ENCODE measurements around the gene BMS1. TPM values are rescaled to one million over a fixed set of nuclear protein-coding genes. Genes with fewer than 3 reads are reported as not detected.
"Not testable (repeated sequence)": the region's sequence is repeated elsewhere in the genome, so short reads cannot be mapped to it uniquely, and the experiment has no call there.

BMS1 gene
- total RNA-seq, 8 experiments from 2014 or later, result 10.3 to 27.7 (median 18.7) TPM

DNA sequence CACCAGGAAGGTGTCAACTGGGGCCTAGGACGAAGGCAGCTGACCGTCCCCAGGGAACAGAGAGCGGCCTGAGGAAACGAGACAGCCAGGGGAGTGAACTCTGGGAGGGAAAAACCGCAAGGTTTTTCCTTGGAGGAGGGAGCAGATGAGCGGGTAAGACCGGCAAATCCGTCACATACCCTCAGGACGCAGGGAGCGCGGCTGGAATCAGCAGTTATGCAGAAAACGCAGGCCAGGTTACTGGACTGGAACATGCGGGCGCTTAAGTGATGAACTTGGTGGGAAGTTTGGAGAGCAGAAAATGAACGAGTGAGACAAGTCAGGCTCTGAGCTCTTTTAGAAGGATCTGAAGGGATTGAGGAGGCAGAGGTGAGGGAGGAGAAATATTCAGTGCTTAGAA, 76.7 kb downstream of the BMS1 start:
- Histone ChIP-seq H3K27ac (no peak overlapping the region), H3K4me3 (no peak overlapping the region), H3K4me1 (replicated peaks in 1 of 2) (no peaks in the 10 kb centered on the region)
- 0 to 80% (median 60%) methylated on average over 1 to 12 of the region's 15 CpGs; no CpG with 5 or more reads in 1 of the 10 experiments for WGBS, 10 experiments
- in situ Hi-C loops (cut with MboI; ENCODE audit: low pct_unique_long_range_greater_than_20kb in 2 of 9, low sequenced_read_pairs in 9 of 9, unreplicated experiment in 9 of 9), result loop anchor here in 7 of 9 experiments (25.0 kb wide), 2 partner anchors 228 to 253 kb away; partner anchors contain the start of gene RET (in 1 of the 7)
- no peak for ATAC-seq (replicated peaks in 6 of 8)

DNA sequence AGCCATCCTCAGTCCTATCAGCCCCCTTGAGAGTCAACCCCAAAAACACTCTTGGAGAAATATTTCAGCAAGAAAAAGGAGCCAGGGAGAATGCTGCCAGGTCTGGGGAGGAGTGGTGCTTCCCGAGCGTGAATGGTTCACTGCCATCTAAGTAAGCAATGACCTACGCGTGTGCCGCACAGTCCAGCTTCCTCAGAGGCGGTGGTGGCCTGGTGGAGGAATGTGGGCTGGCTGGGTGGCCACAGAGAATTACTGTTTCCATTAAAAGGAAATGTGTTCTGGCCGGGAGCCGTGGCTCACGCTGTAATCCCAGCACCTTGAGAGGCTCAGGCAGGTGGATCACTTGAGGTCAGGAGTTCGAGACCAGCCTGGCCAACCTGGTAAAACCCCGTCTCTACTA, 77.4 kb downstream of the BMS1 start:
- in situ Hi-C loops (cut with MboI; ENCODE audit: low pct_unique_long_range_greater_than_20kb in 2 of 9, low sequenced_read_pairs in 9 of 9, unreplicated experiment in 9 of 9), result loop anchor here in 7 of 9 experiments (25.0 kb wide), 2 partner anchors 227 to 252 kb away; partner anchors contain the start of gene RET (in 1 of the 7)
- not testable (repeated sequence) for H3K27ac ChIP-seq; H3K4me3 ChIP-seq; ATAC-seq (replicated peaks in 6 of 8); H3K4me1 ChIP-seq (replicated peaks in 1 of 2)
- 33 to 100% (median 73%) methylated on average over 1 to 4 of the region's 11 CpGs; no CpG with 5 or more reads in 7 of the 10 experiments for WGBS, 10 experiments

DNA sequence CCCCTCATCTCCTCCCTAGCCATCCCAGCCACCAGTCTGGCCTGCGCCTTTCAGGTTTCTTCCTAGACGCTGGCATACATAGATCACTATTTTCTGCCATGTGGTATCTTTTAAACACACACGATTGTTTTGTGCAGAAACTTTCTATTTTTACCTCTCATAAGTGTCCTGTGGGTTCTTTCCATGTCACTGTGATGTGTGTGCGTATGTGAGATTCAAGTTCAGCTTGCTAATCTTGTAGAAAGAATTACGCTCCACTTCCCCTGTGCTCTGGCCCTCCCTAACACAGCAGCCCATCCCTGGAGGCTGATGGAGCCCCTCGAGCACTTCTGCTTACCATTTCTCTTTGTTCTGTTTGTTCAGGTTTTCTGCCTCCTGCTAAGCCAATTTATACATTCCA, 80.2 kb downstream of the BMS1 start:
- H3K4me1 ChIP-seq (replicated peaks in 1 of 2); ATAC-seq (replicated peaks in 6 of 8); H3K4me3 ChIP-seq; H3K27ac ChIP-seq: not testable (repeated sequence)
- 0 to 90% (median 44%) methylated on average over 1 to 3 of the region's 6 CpGs; no CpG with 5 or more reads in 5 of the 10 experiments for WGBS, 10 experiments
- in situ Hi-C loops (cut with MboI; ENCODE audit: low pct_unique_long_range_greater_than_20kb in 2 of 9, low sequenced_read_pairs in 9 of 9, unreplicated experiment in 9 of 9), result loop anchor here in 7 of 9 experiments (25.0 kb wide), 2 partner anchors 224 to 250 kb away; partner anchors contain the start of gene RET (in 1 of the 7)

DNA sequence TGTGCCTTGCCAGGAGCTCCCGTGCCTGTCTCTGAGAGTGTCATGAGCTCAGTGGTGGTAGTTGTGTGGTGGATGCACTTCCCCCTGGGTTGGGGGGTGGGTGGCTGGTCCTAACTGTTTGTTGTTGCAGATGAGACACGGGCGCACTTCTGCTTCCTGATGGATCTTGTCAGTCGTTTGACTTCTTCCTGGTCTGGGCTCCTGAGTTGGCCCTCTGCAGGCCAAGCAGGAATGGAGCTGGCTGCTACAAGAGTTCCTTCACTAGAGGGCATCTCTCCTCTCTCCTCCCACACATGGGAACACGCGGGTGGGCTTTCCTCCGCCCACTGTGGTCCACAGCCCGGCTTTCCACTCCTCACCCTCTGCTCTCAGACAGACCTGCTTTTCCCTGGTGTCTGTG, 82.0 kb downstream of the BMS1 start:
- in situ Hi-C loops (cut with MboI; ENCODE audit: low pct_unique_long_range_greater_than_20kb in 2 of 9, low sequenced_read_pairs in 9 of 9, unreplicated experiment in 9 of 9), result loop anchor here in 7 of 9 experiments (25.0 kb wide), 2 partner anchors 223 to 248 kb away; partner anchors contain the start of gene RET (in 1 of the 7)
- H3K27ac ChIP-seq, result no peak overlapping the region
- H3K4me1 ChIP-seq (replicated peaks in 1 of 2), result no peaks in the 10 kb centered on the region
- H3K4me3 ChIP-seq, result no peak overlapping the region
- no peak for ATAC-seq (replicated peaks in 6 of 8)
- WGBS, 10 experiments, result 0 to 41% (median 8%) methylated on average over 1 to 5 of the region's 8 CpGs; no CpG with 5 or more reads in 4 of the 10 experiments

DNA sequence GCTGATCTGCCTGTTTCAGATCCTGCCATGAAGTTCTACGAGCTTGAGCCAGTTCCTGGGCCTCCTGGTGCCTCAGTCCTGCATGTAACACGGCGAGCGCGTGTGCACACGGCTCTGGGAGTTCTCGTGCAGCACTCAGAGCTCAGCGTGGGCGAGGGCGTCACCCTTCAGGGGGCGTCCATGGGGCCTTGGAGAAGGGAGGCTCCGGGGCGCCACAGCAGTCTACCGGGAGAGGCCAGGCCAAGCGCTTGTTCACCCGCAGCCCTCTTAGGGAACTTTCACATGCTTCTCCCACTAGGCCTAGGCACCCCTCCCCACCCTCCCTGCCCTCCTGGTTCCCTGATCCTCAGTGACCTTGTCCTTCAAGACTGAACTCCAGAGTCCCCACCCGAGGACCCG, 83.1 kb downstream of the BMS1 start:
- Histone ChIP-seq H3K27ac (no peak overlapping the region), H3K4me1 (replicated peaks in 1 of 2) (no peaks in the 10 kb centered on the region), H3K4me3 (no peak overlapping the region)
- 60 to 90% methylated on average over 1 to 2 of the region's 18 CpGs; no CpG with 5 or more reads in 8 of the 10 experiments for WGBS, 10 experiments
- in situ Hi-C loops (cut with MboI; ENCODE audit: low pct_unique_long_range_greater_than_20kb in 2 of 9, low sequenced_read_pairs in 9 of 9, unreplicated experiment in 9 of 9), result loop anchor here in 7 of 9 experiments (25.0 kb wide), 2 partner anchors 222 to 247 kb away; partner anchors contain the start of gene RET (in 1 of the 7)
- ATAC-seq (replicated peaks in 6 of 8), result no peak

DNA sequence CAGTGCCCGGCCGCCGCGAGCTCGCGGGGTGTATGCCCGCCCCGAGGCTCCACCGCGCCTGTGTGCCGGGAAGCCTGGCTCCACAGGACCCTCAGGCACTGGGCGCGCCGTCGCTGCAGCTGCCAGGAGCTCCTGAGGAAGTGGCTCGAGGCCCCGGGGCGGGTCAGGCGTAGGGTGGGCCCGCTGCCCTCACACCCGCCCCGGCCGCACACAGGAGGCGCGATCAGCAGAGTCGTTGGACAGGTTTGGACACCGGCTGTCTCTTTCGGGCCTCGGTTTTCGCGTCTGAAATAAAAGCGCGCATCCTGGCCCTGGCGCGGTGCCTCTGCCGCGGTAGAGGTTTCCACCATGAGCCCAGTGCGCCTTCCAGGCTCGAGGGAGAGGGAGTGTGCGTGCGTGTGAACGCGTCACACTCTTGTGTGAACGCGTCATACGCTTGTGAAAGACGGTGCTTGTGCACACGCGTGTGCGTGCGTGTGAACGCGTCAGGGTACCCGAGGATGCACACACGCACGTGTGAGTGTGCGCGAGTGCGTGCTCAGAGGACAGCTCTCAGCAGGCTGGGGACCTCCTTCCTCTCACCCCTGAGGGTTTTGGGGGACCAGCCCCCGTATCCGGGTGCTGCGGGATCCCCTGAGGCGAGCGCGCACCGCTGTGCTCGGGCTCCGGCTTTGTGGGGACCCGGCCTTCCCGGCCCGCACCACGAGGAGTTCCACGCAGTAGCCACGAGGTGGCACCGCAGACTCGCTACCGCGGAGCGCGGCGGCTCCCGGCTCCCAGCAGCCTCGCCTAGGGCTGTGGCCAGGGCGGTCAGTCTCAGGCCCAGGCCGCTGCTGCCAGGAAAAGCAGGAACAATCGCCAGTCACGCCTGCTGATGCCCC, 83.8 kb downstream of the BMS1 start:
- Histone ChIP-seq H3K27ac (no peak overlapping the region), H3K4me1 (replicated peaks in 1 of 2) (no peaks in the 10 kb centered on the region), H3K4me3 (peak overlapping the region; percentile 20 to 33 (median 27))
- ATAC-seq (replicated peaks in 6 of 8), result peak; percentile 99 to 100 (median 100)
- in situ Hi-C loops (cut with MboI; ENCODE audit: low pct_unique_long_range_greater_than_20kb in 2 of 9, low sequenced_read_pairs in 9 of 9, unreplicated experiment in 9 of 9), result loop anchor here in 7 of 9 experiments (25.0 kb wide), 2 partner anchors 221 to 246 kb away; partner anchors contain the start of gene RET (in 1 of the 7)
- WGBS, 10 experiments, result 0 to 10% (median 1%) methylated on average over 1 to 18 of the region's 87 CpGs; no CpG with 5 or more reads in 4 of the 10 experiments

DNA sequence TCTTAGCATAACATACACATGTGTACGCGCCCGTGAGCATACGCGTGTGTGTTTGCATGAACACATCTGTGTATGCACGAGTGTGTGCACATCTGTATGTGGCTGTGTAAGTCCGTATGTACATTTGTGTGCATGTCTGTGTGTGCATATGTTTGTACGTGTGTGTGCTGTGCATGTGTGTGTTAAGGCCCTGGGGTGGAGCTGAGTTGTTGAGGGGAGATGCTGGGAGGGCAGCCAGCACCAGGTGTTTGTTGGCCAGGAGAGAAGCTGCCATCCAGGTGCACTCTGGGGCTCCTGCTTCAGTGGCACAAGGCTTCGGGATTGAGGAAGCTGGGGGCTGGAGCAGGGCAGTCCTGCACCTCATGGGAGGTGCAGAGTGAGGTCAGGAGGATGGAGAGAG, 85.0 kb downstream of the BMS1 start:
- no peaks in the 10 kb centered on the region for H3K4me1 ChIP-seq (replicated peaks in 1 of 2)
- in situ Hi-C loops (cut with MboI; ENCODE audit: low pct_unique_long_range_greater_than_20kb in 2 of 9, low sequenced_read_pairs in 9 of 9, unreplicated experiment in 9 of 9), result loop anchor here in 7 of 9 experiments (25.0 kb wide), 2 partner anchors 220 to 245 kb away; partner anchors contain the start of gene RET (in 1 of the 7)
- no peak overlapping the region for H3K27ac ChIP-seq
- no peak overlapping the region for H3K4me3 ChIP-seq
- no peak for ATAC-seq (replicated peaks in 6 of 8)
- WGBS, 10 experiments, result 83 to 100% (median 96%) methylated on average over 1 to 7 of the region's 9 CpGs; no CpG with 5 or more reads in 4 of the 10 experiments

DNA sequence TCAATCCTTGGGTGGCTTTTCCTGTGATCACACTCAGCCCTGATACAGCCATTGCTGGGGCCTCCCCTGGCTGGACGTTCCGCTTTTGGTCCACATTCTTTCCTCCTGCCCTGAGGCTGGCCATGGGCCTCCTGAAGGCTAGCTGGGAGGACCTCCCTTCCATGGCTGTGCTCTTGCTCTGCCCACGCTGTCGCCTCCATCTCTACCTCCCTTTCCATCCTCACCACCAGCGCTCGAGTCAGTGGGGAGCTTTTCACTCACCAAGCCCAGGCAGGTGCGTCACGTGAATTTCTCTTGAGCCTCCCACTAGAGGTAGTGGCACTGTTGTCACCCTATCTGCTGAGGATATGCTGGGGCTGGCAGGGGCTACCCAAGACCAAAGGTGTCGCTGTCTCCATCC, 85.9 kb downstream of the BMS1 start:
- Histone ChIP-seq H3K4me1 (replicated peaks in 1 of 2) (no peaks in the 10 kb centered on the region), H3K27ac (no peak overlapping the region), H3K4me3 (no peak overlapping the region)
- in situ Hi-C loops (cut with MboI; ENCODE audit: low pct_unique_long_range_greater_than_20kb in 2 of 9, low sequenced_read_pairs in 9 of 9, unreplicated experiment in 9 of 9), result loop anchor here in 7 of 9 experiments (25.0 kb wide), 2 partner anchors 219 to 244 kb away; partner anchors contain the start of gene RET (in 1 of the 7)
- no peak for ATAC-seq (replicated peaks in 6 of 8)
- WGBS, 10 experiments, result 87 to 100% (median 97%) methylated on average over 1 to 9 of the region's 9 CpGs; no CpG with 5 or more reads in 6 of the 10 experiments

DNA sequence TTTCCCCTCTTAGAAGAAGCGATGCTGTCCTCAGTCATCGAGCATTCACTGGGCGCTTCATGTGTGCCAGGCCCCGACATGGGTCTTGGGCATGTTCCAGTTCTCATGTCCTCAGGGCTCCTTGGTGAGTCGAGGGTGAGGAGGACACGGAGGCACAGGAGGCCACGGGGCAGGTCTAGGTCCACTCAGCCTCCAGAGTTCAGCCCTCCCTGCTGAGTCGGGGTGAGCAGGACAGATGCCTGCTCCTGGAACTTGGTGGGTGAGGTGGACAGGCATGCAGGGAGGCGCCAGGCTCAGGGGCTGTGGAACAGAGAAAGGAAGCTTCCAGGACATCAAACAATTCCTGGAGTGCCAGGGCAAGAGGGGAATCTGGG, 87.4 kb downstream of the BMS1 start:
- no peak for ATAC-seq (replicated peaks in 6 of 8)
- in situ Hi-C loops (cut with MboI; ENCODE audit: low pct_unique_long_range_greater_than_20kb in 2 of 9, low sequenced_read_pairs in 9 of 9, unreplicated experiment in 9 of 9), result loop anchor here in 8 of 9 experiments (10.0 to 25.0 kb wide), 3 partner anchors 217 to 242 kb away; partner anchors contain the start of gene RET (in 1 of the 8)
- H3K27ac ChIP-seq, result no peak overlapping the region
- 40 to 100% (median 85%) methylated on average over 1 to 7 of the region's 9 CpGs; no CpG with 5 or more reads in 1 of the 10 experiments for WGBS, 10 experiments
- no peaks in the 10 kb centered on the region for H3K4me1 ChIP-seq (replicated peaks in 1 of 2)
- H3K4me3 ChIP-seq, result no peak overlapping the region

DNA sequence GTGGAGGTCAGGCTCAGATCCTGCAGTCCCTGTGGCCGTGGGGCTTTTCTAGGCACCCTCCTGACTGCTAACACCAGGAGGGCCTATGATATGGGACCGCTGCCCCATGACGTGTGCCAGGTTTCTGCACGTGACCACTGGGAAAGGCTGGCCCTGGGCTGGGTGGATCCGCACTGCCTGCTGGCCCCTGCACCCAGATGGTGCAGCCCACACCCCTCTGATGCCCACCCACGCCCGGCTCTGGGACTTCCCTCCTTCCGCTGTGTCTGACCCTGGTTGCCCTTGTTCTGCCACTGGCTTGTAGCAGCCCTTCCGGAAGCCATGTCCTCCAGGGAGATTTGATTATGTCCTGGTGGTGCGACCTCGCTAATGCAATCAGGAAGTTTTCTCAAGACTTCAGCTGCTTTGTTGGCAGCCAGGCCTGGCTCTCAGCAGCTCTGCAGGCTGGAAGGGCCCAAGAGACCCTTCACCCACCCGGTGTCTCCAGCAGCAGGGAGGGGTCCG, 88.6 kb downstream of the BMS1 start:
- WGBS, 10 experiments, result 20 to 70% (median 26%) methylated on average over 1 to 8 of the region's 13 CpGs; no CpG with 5 or more reads in 7 of the 10 experiments
- in situ Hi-C loops (cut with MboI; ENCODE audit: low pct_unique_long_range_greater_than_20kb in 2 of 9, low sequenced_read_pairs in 9 of 9, unreplicated experiment in 9 of 9), result loop anchor here in 8 of 9 experiments (10.0 to 25.0 kb wide), 3 partner anchors 216 to 241 kb away; partner anchors contain the start of gene RET (in 1 of the 8)
- not testable (repeated sequence) for H3K27ac ChIP-seq; H3K4me1 ChIP-seq (replicated peaks in 1 of 2); H3K4me3 ChIP-seq; ATAC-seq (replicated peaks in 6 of 8)

DNA sequence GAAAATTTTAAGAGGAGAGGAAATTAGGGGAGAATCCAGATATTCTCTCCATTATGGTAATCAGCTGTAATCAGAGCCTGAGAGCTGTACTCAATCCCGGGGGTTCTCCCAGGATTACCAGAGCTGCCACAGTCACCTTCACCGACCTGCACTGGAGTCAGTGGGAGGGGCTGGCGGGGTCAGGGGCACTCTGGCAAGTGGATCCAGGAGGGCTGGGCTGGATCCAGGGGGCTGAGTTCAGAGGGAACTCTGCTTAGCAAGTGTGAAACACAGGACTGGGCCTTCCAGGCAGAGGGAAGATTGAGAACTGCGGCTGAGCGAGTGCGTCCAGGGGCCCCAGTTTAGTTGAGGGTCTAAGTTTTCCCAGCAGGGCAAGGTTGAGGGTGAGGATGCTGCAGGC, 89.2 kb downstream of the BMS1 start:
- in situ Hi-C loops (cut with MboI; ENCODE audit: low pct_unique_long_range_greater_than_20kb in 2 of 9, low sequenced_read_pairs in 9 of 9, unreplicated experiment in 9 of 9), result loop anchor here in 8 of 9 experiments (10.0 to 25.0 kb wide), 3 partner anchors 215 to 240 kb away; partner anchors contain the start of gene RET (in 1 of the 8)
- H3K27ac ChIP-seq, result no peak overlapping the region
- H3K4me1 ChIP-seq (replicated peaks in 1 of 2), result peaks cover 0 to 4% of the 10 kb centered on the region in 2 donors
- H3K4me3 ChIP-seq, result no peak overlapping the region
- 0 to 100% (median 49%) methylated on average over 1 to 2 of the region's 6 CpGs; no CpG with 5 or more reads in 6 of the 10 experiments for WGBS, 10 experiments
- no peak for ATAC-seq (replicated peaks in 6 of 8)

DNA sequence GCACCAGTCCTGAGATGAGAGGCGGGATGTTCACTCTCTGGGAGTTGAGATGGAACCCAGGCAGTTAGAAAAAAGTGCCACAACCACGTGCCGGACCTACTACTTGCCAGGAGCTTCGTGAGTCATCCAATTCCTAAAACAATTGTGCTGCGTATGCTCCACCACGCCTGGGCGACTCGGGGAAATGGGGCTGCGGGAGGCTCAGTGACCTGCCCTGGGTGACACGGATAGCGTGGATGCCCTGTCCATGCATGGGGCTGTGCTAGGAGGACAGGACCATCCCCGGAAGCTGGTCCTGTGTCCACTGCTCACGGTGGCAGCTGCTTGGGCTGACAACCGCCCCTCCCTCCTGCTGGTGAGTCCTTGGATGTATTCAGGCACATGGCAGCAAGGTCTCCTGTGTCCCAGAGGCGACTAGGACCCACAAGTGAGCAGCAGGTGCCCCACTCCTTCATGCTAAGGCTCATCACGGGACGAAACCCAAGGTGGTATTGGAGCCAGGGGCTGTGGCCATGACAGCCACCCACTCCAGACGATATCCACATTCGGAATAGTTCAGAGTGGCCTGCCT, 90.4 kb downstream of the BMS1 start:
- in situ Hi-C loops (cut with MboI; ENCODE audit: low pct_unique_long_range_greater_than_20kb in 2 of 9, low sequenced_read_pairs in 9 of 9, unreplicated experiment in 9 of 9), result loop anchor here in 8 of 9 experiments (10.0 to 25.0 kb wide), 3 partner anchors 214 to 239 kb away; partner anchors contain the start of gene RET (in 1 of the 8)
- H3K4me1 ChIP-seq (replicated peaks in 1 of 2), result peaks cover 0 to 4% of the 10 kb centered on the region in 2 donors
- ATAC-seq (replicated peaks in 6 of 8), result no peak
- H3K4me3 ChIP-seq, result no peak overlapping the region
- H3K27ac ChIP-seq, result no peak overlapping the region
- 0 to 100% (median 70%) methylated on average over 1 to 6 of the region's 19 CpGs; no CpG with 5 or more reads in 4 of the 10 experiments for WGBS, 10 experiments
